ENCODE data around the gene LTC4S.

Gene LTC4S

DNA sequence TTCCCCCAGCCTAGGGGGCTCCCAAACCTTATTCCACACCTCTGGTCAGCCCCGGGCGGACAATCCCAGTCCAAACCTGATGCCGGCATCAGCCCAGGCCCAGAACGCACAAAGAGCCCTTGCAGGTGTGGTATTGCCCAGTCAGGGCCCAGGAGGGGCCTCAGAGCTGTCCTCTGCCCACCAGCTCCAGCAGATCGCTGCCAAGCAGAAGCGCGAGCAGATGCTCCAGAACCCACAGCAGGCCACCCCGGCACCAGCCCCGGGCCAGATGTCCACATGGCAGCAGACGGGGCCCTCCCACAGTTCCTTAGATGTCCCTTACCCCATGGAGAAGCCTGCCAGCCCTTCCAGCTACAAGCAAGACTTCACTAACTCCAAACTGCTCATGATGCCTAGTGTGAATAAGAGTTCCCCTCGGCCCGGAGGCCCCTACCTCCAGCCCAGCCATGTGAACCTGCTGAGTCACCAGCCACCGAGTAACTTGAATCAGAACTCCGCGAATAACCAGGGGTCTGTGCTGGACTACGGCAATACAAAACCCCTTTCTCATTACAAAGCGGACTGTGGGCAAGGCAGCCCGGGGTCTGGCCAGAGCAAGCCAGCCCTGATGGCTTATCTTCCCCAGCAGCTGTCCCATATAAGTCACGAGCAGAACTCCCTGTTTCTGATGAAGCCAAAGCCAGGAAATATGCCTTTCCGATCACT is 27.6 kb upstream of the LTC4S start:
- peak overlapping the region; percentile 16 for H3K27ac ChIP-seq (replicated peaks)
- TF ChIP-seq, protein P1, sequence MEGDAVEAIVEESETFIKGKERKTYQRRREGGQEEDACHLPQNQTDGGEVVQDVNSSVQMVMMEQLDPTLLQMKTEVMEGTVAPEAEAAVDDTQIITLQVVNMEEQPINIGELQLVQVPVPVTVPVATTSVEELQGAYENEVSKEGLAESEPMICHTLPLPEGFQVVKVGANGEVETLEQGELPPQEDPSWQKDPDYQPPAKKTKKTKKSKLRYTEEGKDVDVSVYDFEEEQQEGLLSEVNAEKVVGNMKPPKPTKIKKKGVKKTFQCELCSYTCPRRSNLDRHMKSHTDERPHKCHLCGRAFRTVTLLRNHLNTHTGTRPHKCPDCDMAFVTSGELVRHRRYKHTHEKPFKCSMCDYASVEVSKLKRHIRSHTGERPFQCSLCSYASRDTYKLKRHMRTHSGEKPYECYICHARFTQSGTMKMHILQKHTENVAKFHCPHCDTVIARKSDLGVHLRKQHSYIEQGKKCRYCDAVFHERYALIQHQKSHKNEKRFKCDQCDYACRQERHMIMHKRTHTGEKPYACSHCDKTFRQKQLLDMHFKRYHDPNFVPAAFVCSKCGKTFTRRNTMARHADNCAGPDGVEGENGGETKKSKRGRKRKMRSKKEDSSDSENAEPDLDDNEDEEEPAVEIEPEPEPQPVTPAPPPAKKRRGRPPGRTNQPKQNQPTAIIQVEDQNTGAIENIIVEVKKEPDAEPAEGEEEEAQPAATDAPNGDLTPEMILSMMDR (IDR thresholded peaks at IDR 0.05; ENCODE audit: insufficient read depth, low read length) = no peak
- TF ChIP-seq, protein P2, sequence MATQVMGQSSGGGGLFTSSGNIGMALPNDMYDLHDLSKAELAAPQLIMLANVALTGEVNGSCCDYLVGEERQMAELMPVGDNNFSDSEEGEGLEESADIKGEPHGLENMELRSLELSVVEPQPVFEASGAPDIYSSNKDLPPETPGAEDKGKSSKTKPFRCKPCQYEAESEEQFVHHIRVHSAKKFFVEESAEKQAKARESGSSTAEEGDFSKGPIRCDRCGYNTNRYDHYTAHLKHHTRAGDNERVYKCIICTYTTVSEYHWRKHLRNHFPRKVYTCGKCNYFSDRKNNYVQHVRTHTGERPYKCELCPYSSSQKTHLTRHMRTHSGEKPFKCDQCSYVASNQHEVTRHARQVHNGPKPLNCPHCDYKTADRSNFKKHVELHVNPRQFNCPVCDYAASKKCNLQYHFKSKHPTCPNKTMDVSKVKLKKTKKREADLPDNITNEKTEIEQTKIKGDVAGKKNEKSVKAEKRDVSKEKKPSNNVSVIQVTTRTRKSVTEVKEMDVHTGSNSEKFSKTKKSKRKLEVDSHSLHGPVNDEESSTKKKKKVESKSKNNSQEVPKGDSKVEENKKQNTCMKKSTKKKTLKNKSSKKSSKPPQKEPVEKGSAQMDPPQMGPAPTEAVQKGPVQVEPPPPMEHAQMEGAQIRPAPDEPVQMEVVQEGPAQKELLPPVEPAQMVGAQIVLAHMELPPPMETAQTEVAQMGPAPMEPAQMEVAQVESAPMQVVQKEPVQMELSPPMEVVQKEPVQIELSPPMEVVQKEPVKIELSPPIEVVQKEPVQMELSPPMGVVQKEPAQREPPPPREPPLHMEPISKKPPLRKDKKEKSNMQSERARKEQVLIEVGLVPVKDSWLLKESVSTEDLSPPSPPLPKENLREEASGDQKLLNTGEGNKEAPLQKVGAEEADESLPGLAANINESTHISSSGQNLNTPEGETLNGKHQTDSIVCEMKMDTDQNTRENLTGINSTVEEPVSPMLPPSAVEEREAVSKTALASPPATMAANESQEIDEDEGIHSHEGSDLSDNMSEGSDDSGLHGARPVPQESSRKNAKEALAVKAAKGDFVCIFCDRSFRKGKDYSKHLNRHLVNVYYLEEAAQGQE (IDR thresholded peaks at IDR 0.05; ENCODE audit: insufficient replicate concordance, low read depth) = no peak
- no peak for DNase-seq (ENCODE audit: low read depth in 1 of 2, low spot score in 1 of 2)

DNA sequence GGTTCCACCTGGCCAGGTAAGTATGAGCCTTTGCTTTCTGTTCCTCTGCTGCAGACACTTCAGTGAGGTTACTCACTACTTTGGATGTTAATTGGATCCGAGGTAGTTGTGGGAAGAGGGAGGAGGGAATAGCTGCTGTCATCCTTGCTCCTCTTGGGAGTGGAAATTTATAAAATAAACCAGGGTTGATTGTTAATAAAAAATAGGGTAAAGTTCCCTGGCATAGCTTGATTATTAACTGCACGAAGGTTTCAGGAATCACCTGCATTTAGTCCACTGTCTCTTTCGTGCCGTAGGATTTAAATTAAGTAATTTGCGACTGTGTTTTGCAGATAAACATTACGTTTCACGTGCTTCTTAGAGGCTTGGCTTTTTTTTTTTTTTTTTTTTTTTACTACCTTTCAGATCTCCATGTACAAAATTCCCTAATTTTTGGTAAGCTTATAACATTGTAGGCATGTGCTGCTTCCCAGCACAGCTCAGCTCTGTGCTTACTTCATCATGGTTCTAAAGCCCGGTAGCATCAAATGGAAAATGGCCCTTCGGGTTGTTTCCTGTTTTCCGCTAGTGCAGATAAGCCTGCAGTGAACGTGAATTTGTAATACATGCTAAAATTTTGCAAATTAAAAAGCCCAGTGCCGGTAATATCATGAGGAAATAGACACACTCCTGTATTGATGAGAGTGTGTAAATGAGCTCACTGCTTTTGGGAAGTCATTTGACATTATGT is 26.9 kb upstream of the LTC4S start:
- Histone ChIP-seq H3K27ac (replicated peaks) (peak overlapping the region; percentile 50), H3K4me3 (replicated peaks; ENCODE audit: insufficient read depth, low read length) (no peak overlapping the region), H3K27me3 (ENCODE audit: insufficient read depth, poor library complexity, severe bottlenecking) (no peaks in the 10 kb centered on the region)
- no peak for DNase-seq (ENCODE audit: low read depth in 1 of 2, low spot score in 1 of 2)
- TF ChIP-seq GABPA (IDR thresholded peaks at IDR 0.05; ENCODE audit: low read depth) (no peak), POLR2AphosphoS5 (IDR thresholded peaks at IDR 0.05; ENCODE audit: low read depth) (no peak), SPI1 (IDR thresholded peaks at IDR 0.05; ENCODE audit: borderline replicate concordance, low read depth) (no peak)
- TF ChIP-seq, protein P2 (IDR thresholded peaks at IDR 0.05; ENCODE audit: insufficient replicate concordance, low read depth) = no peak
- TF ChIP-seq, protein P1 (IDR thresholded peaks at IDR 0.05; ENCODE audit: insufficient read depth, low read length) = no peak

More for the DNA sequence above, 27.6 kb upstream of the LTC4S start:
- Histone ChIP-seq H3K27me3 (ENCODE audit: insufficient read depth, poor library complexity, severe bottlenecking) (no peaks in the 10 kb centered on the region), H3K4me3 (replicated peaks; ENCODE audit: insufficient read depth, low read length) (no peak overlapping the region)

DNA sequence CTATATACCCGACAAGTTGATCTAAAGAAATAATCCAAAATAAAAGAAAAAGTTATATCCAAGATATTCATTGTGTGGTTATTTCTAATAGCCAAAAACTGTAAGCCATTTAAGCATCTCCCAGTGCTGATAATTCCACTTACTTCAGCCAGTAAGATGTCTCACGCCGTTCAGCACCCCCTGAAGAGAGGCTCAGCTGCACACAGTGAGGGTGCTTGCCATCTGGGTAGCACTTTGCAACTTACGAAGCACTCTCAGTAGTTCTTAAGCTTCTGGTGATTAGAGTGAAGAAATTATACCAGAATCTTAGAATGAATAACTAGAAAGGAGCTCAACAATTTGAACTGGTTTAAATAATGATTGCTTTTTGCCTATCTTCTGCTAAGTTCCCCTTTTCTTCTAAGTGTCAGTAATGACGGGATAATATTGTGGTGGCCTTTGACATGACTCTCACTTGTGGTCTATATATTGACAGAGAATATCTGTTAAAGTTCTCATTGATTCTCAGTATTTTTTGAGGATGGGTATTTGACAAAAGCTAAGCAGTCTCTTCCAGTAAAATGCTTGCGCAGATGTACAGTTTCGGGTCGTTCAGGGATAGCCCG is 26.2 kb upstream of the LTC4S start:
- Histone ChIP-seq H3K4me3 (replicated peaks; ENCODE audit: insufficient read depth, low read length) (no peak overlapping the region), H3K27me3 (ENCODE audit: insufficient read depth, poor library complexity, severe bottlenecking) (no peaks in the 10 kb centered on the region), H3K27ac (replicated peaks) (peak overlapping the region; percentile 50)
- no peak for DNase-seq (ENCODE audit: low read depth in 1 of 2, low spot score in 1 of 2)
- TF ChIP-seq, protein P2 (IDR thresholded peaks at IDR 0.05; ENCODE audit: insufficient replicate concordance, low read depth) = no peak
- TF ChIP-seq GABPA (IDR thresholded peaks at IDR 0.05; ENCODE audit: low read depth) (no peak), POLR2AphosphoS5 (IDR thresholded peaks at IDR 0.05; ENCODE audit: low read depth) (no peak), SPI1 (IDR thresholded peaks at IDR 0.05; ENCODE audit: borderline replicate concordance, low read depth) (no peak)
- TF ChIP-seq, protein P1 (IDR thresholded peaks at IDR 0.05; ENCODE audit: insufficient read depth, low read length) = no peak

Data from HL-60 (cell line).